NCI-H446 treated with DMSO at 0.1 percent for 48 hours (cell line): ENCODE results near the gene PRR12.

Experiments used
- DNase-seq: peaks from one replicate; lab custom pipeline; 2025; lab: John Stamatoyannopoulos, UW

PRR12 gene

GRCh38 chr19:49666120-49666444, 75.1 kb downstream of the PRR12 start:
- no peak for DNase-seq

GRCh38 chr19:49667473-49667872, 76.5 kb downstream of the PRR12 start:
- DNase-seq, result no peak

- no peak for DNase-seq
Measured at GRCh38 chr19:49669516-49669915, 78.5 kb downstream of the PRR12 start.

GRCh38 chr19:49672131-49672919, 81.3 kb downstream of the PRR12 start:
- peak; percentile 27 for DNase-seq
